ENCODE data around the gene LARP1.

LARP1 gene

GRCh38 chr5:154802050-154802449 is 46.9 kb downstream of the LARP1 start:
- no peaks in the 10 kb centered on the region for H4K20me1 ChIP-seq (ENCODE audit: insufficient read depth, low read length, poor library complexity, severe bottlenecking)
- H3K36me3 ChIP-seq (ENCODE audit: insufficient read depth, low read length) = peaks cover 86% of the 10 kb centered on the region; the same call in 1 of the 2 replicates
- H3K9ac ChIP-seq (ENCODE audit: low read depth, low read length, poor library complexity, severe bottlenecking) = no peak overlapping the region
- no peaks in the 10 kb centered on the region for H3K79me2 ChIP-seq (ENCODE audit: insufficient read depth, low read length)
- no peak for TF ChIP-seq EZH2phosphoT487 (IDR thresholded peaks at IDR 0.05; ENCODE audit: borderline replicate concordance)
- TF ChIP-seq, protein P1, sequence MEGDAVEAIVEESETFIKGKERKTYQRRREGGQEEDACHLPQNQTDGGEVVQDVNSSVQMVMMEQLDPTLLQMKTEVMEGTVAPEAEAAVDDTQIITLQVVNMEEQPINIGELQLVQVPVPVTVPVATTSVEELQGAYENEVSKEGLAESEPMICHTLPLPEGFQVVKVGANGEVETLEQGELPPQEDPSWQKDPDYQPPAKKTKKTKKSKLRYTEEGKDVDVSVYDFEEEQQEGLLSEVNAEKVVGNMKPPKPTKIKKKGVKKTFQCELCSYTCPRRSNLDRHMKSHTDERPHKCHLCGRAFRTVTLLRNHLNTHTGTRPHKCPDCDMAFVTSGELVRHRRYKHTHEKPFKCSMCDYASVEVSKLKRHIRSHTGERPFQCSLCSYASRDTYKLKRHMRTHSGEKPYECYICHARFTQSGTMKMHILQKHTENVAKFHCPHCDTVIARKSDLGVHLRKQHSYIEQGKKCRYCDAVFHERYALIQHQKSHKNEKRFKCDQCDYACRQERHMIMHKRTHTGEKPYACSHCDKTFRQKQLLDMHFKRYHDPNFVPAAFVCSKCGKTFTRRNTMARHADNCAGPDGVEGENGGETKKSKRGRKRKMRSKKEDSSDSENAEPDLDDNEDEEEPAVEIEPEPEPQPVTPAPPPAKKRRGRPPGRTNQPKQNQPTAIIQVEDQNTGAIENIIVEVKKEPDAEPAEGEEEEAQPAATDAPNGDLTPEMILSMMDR (conservative IDR thresholded peaks at IDR 0.05; ENCODE audit: low read length) = no peak
- H3K4me1 ChIP-seq (ENCODE audit: insufficient read depth, low read length, poor library complexity, severe bottlenecking) = no peaks in the 10 kb centered on the region
- no peaks in the 10 kb centered on the region for H3K9me3 ChIP-seq (ENCODE audit: insufficient read depth, low read depth, low read length)
- H3K27me3 ChIP-seq (ENCODE audit: insufficient read depth, low read length, poor library complexity, severe bottlenecking) = no peaks in the 10 kb centered on the region
- H3K4me2 ChIP-seq (ENCODE audit: low read depth, low read length, poor library complexity, severe bottlenecking) = no peak overlapping the region
- H3F3A ChIP-seq (ENCODE audit: low read depth) = no peaks in the 10 kb centered on the region
- no peak overlapping the region for H3K4me3 ChIP-seq (ENCODE audit: low read length, poor library complexity, severe bottlenecking)
- no peak overlapping the region for H2AFZ ChIP-seq (ENCODE audit: low read length)
- no peaks in the 10 kb centered on the region for H3K9me2 ChIP-seq (replicated peaks; ENCODE audit: low read depth, low read length)

- no peaks in the 10 kb centered on the region for H3F3A ChIP-seq (ENCODE audit: low read depth)
Measured at GRCh38 chr5:154806176-154806575, 51.0 kb downstream of the LARP1 start.

GRCh38 chr5:154811239-154811638 is 56.1 kb downstream of the LARP1 start:
- Histone ChIP-seq H3K4me3 (ENCODE audit: low read length, poor library complexity, severe bottlenecking) (no peak overlapping the region), H2AFZ (ENCODE audit: low read length) (no peak overlapping the region), H4K20me1 (ENCODE audit: insufficient read depth, low read length, poor library complexity, severe bottlenecking) (no peaks in the 10 kb centered on the region), H3K9me3 (ENCODE audit: insufficient read depth, low read depth, low read length) (no peaks in the 10 kb centered on the region), H3K4me2 (ENCODE audit: low read depth, low read length, poor library complexity, severe bottlenecking) (no peak overlapping the region), H3K27me3 (ENCODE audit: insufficient read depth, low read length, poor library complexity, severe bottlenecking) (no peaks in the 10 kb centered on the region), H3K9me2 (replicated peaks; ENCODE audit: low read depth, low read length) (no peaks in the 10 kb centered on the region), H3K4me1 (ENCODE audit: insufficient read depth, low read length, poor library complexity, severe bottlenecking) (no peaks in the 10 kb centered on the region), H3K9ac (ENCODE audit: low read depth, low read length, poor library complexity, severe bottlenecking) (no peak overlapping the region), H3K36me3 (ENCODE audit: insufficient read depth, low read length) (peaks cover 76% of the 10 kb centered on the region; the same call in 1 of the 2 replicates), H3K79me2 (ENCODE audit: insufficient read depth, low read length) (no peaks in the 10 kb centered on the region), H3F3A (ENCODE audit: low read depth) (no peaks in the 10 kb centered on the region)
- TF ChIP-seq EZH2phosphoT487 (IDR thresholded peaks at IDR 0.05; ENCODE audit: borderline replicate concordance) = no peak
- TF ChIP-seq, protein P1 (conservative IDR thresholded peaks at IDR 0.05; ENCODE audit: low read length) = no peak

More at GRCh38 chr5:154806176-154806575, 51.0 kb downstream of the LARP1 start:
- Histone ChIP-seq H3K4me2 (ENCODE audit: low read depth, low read length, poor library complexity, severe bottlenecking) (no peak overlapping the region), H3K9ac (ENCODE audit: low read depth, low read length, poor library complexity, severe bottlenecking) (no peak overlapping the region), H4K20me1 (ENCODE audit: insufficient read depth, low read length, poor library complexity, severe bottlenecking) (no peaks in the 10 kb centered on the region), H3K4me1 (ENCODE audit: insufficient read depth, low read length, poor library complexity, severe bottlenecking) (no peaks in the 10 kb centered on the region), H3K4me3 (ENCODE audit: low read length, poor library complexity, severe bottlenecking) (no peak overlapping the region), H3K9me3 (ENCODE audit: insufficient read depth, low read depth, low read length) (no peaks in the 10 kb centered on the region), H3K79me2 (ENCODE audit: insufficient read depth, low read length) (no peaks in the 10 kb centered on the region), H3K36me3 (ENCODE audit: insufficient read depth, low read length) (peaks cover 84% of the 10 kb centered on the region; the same call in 1 of the 2 replicates), H2AFZ (ENCODE audit: low read length) (no peak overlapping the region), H3K27me3 (ENCODE audit: insufficient read depth, low read length, poor library complexity, severe bottlenecking) (no peaks in the 10 kb centered on the region), H3K9me2 (replicated peaks; ENCODE audit: low read depth, low read length) (no peaks in the 10 kb centered on the region)
- no peak for TF ChIP-seq EZH2phosphoT487 (IDR thresholded peaks at IDR 0.05; ENCODE audit: borderline replicate concordance)
- TF ChIP-seq, protein P1 (conservative IDR thresholded peaks at IDR 0.05; ENCODE audit: low read length) = no peak
